ENCODE results near the gene PIK3R1.

DNA sequence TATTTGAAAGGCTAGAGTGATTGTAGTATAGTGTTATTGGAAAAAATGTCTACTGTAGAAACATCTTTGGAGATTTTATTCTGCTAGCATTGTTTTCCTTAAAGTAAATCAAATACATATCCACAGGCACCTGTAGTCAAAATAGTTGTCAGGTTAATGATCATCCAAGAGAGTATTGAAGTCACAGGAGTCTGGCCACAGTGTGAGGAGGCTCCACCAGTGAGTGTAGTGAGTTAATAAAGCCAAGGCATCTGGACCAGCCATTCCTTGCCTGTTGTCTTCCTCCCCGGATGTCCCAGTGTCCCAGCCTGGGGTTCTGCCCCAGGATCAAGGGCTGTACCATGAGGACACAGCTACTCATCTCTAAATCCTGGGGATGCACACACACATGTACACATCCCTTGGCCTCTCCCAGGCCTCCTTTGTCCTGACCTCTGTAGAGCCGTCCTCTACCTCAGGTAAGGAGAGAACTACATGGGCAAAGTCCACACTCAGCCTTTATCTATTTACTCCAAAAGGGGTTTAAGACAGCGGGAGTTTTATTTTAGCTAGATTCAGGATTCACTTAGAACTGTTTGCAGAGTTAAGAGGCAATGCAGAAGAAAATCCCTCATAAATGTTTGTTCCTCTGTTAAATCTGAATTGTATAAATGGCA is 3.7 kb downstream of the PIK3R1 start:
- TF ChIP-seq POLR2A (IDR thresholded peaks at IDR 0.05): no peak
- TF ChIP-seq, protein P1, sequence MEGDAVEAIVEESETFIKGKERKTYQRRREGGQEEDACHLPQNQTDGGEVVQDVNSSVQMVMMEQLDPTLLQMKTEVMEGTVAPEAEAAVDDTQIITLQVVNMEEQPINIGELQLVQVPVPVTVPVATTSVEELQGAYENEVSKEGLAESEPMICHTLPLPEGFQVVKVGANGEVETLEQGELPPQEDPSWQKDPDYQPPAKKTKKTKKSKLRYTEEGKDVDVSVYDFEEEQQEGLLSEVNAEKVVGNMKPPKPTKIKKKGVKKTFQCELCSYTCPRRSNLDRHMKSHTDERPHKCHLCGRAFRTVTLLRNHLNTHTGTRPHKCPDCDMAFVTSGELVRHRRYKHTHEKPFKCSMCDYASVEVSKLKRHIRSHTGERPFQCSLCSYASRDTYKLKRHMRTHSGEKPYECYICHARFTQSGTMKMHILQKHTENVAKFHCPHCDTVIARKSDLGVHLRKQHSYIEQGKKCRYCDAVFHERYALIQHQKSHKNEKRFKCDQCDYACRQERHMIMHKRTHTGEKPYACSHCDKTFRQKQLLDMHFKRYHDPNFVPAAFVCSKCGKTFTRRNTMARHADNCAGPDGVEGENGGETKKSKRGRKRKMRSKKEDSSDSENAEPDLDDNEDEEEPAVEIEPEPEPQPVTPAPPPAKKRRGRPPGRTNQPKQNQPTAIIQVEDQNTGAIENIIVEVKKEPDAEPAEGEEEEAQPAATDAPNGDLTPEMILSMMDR (IDR thresholded peaks at IDR 0.05 in 8 of 11, conservative IDR thresholded peaks at IDR 0.05 in 3 of 11): no peak
